Measurements from ENCODE around the gene SLC47A1.

Gene SLC47A1

DNA sequence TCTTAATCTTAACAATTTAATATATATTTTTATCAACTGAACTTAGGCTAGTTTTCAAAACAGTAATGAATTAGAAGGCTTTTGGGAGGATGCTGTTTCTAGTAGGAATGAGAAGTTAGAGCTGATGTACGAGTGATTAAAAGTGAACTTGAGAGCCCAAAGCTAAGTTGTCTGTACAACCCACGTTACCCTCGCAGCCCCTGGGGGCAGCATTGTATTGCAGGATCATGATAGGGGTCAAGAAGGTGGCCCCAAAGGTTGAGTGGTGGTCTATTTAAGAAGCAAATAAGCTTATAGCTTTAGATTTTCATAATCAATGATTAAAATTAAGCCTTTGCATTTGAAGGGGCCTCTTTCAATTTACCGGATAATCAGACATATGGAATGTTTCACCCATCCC is 81.2 kb downstream of the SLC47A1 start:
- no peak for DNase-seq

DNA sequence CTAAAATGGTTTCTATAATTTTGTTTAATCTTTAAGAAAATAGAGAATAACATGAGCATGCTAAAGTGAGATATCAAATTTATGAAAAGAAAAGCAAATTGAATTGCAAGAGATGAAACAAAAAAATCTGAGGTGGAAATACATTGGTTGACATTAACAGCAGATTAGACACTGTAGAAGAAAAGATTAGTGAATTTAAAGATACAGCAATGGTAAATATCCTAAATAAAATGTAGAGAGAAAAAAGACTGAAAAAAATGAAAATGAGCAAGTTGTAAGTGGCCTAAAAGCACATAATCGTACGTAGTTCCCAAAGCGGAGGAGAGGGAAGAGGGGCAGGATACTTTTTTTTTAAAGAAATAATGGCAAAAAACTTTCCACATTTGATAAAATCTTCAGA is 84.4 kb downstream of the SLC47A1 start:
- DNase-seq = no peak

DNA sequence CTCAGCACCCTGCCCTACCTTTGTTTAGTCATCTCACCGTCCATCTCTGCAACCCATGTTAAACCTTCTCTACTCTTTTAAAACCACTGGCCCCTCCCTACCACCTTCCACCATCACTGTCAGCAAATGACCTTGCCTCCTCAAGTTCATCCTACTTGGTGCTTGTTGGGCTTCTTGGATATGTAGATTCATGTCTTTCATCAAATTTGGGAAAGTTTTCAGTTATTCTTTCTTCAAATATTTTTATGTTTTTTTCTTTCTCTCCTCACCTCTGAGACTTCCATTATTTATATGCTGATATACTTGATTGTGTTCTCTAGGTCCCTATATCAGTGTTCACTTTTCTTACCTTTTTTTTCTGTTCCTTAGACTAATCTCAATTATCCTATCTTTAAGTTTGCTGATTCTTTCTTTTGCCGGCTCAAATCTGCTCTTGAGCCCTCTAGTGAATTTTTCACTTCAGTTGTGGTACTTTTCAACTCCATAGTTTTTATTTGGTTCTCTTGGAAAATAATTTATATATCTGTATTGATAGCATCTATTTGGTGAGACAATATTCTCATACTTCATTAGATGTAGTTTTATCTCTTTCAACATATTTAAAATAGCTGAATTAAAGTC is 86.2 kb downstream of the SLC47A1 start:
- no peak for DNase-seq

DNA sequence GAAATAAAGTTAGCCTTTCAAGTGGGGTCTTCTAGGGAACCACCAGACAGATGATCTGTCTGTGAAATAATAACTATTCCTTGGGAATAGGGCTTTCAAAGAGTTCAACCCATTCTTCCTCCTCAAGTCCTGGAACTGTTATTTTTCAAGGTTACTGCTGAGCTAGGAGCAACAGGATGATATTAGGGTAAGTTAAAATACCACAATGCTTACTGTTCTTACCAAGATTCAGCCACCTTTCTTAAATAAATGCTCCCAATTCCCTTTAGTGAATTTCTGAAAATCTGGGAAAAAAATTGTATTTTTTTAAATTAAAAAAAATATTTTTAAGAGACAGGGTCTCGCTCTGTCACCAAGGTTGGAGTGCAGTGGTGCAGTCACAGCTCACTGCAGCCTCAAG is 88.0 kb downstream of the SLC47A1 start:
- DNase-seq = no peak

DNA sequence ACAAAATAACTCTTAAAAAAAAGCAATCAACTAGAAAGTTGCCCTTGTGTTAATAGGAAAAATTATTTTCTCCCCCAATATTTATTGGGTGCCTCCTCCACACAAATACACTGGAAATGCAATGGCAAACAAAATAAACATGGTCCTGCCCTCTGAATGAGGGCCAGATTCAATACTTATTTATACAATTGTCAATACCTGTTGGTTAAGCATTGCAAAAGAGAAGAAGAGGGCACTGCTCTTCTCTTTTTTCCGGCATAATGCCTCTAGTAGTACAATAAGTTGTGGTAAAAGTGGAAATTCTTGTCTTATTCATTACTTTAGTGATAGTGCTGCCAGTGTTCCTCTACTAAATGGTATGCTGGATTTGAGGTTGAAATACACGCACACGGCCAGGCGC is 92.4 kb downstream of the SLC47A1 start:
- no peak for DNase-seq

All from NCI-H2171 (cell line).